GM12872 (cell line): ENCODE data around the gene GMCL2.

Source experiments
- CTCF ChIP-seq: IDR thresholded peaks from 3 replicates; pipeline ENCODE4 v1.5.1; 2011; ENCODE audit warnings: low read depth, mild to moderate bottlenecking, low read length, moderate library complexity; ENCODE audit not compliant: insufficient read depth

Gene GMCL2

DNA sequence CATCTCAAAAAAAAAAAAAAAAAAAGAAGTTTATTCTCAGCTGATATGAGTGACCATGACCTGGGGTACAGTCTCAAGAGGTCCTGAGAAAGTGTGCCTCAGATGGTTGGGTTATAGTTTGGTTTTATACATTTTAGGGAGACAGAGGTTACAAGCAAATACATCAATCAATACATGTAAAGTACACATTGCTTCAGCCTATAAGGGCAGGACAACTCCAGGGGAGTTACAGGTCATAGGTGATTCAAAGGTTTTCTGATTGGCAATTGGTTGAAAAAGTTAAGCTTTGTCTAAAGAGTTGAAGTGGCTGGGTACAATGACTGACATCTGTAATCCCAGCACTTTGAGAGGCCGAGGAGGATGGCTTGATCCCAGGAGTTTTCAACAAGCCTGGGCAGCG, 2.3 kb upstream of the GMCL2 start:
- no peak for TF ChIP-seq CTCF

- TF ChIP-seq CTCF = no peak
Observed at GRCh38 chr5:178186427-178186826, 744 bp downstream of the GMCL2 start.

GRCh38 chr5:178182158-178182876, 4.9 kb downstream of the GMCL2 start:
- TF ChIP-seq CTCF = no peak

- no peak for TF ChIP-seq CTCF
Observed at GRCh38 chr5:178180141-178180863, 6.9 kb downstream of the GMCL2 start.

DNA sequence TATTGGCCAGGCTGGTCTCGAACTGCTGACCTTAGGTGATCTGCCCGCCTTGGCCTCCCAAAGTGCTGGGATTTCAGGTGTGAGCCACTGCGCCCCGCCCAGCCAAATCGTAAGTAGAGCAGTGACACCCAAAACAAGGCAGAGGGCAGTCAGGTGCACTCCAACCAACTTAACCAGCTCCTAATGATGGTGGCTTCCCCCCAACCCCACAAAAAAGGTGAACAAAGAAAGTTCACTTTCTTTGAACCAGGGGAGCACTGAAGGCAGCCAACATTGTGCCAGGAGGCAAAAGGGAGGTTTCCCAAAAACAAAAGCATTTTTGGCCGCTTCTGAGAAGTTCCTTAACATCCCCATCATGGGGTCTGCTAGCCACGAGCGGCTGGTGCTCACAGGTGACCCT, 9.6 kb downstream of the GMCL2 start:
- TF ChIP-seq CTCF = no peak

GRCh38 chr5:178176791-178177190, 10.4 kb downstream of the GMCL2 start:
- TF ChIP-seq CTCF = no peak

DNA sequence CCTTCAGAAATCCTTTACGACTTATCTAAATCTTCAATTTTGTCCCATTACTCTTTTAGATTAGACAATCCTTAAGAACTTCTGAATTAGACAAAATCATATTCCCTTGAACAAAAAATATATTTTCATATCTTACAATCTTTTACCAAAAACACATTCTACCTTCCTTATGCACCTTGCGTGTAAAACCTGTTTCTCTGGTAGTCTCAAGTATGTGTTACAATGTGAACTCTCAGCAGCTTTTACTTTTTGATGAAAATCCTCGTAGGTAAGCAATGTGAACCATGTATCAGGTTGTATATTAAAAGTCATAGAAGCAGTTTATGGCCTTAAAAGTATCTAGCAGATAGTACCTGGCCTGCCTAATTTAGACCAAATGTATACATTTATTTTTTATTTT, 12.7 kb downstream of the GMCL2 start:
- TF ChIP-seq CTCF = no peak
